EH (cell line): ENCODE measurements around the gene SIM2.

ENCODE experiments used
- DNase-seq: peaks from one replicate; pipeline ENCODE4 v3.0.0-alpha.2; 2015; ENCODE audit warnings: low read depth

The SIM2 gene

DNA sequence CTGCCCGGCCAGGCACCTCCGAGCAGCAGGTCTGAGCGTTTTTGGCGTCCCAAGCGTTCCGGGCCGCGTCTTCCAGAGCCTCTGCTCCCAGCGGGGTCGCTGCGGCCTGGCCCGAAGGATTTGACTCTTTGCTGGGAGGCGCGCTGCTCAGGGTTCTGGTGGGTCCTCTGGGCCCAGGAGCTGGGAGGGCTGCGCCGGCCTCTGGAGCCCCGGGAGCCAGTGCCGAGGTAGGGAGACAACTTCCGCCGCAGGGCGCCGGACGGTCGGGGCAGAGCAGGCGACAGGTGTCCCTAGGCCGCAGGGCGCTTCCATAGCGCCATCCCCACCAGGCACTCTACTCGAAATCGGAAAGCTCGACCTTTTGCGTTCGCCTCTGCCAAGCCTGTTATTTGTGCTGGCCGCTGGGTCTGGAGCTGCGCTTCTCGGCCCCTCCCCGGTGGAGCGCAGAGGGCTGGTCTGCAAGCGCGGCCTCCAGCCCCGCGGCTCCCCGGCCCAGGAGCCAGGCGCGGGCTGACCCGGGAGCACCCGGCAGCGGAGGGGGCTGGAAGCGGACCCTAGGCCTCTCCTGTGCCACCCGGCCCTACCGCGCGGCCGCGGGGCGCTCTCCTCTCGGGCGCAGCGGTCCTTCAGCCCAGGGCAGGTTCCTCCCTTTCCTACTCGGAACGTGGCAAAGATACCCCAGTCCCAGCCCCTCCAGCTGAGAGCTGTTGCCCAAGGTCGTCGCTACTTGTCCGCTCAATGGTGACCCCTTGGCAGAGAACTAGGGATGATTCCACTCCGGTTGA lies 2.2 kb downstream of the SIM2 start:
- no peak for DNase-seq

DNA sequence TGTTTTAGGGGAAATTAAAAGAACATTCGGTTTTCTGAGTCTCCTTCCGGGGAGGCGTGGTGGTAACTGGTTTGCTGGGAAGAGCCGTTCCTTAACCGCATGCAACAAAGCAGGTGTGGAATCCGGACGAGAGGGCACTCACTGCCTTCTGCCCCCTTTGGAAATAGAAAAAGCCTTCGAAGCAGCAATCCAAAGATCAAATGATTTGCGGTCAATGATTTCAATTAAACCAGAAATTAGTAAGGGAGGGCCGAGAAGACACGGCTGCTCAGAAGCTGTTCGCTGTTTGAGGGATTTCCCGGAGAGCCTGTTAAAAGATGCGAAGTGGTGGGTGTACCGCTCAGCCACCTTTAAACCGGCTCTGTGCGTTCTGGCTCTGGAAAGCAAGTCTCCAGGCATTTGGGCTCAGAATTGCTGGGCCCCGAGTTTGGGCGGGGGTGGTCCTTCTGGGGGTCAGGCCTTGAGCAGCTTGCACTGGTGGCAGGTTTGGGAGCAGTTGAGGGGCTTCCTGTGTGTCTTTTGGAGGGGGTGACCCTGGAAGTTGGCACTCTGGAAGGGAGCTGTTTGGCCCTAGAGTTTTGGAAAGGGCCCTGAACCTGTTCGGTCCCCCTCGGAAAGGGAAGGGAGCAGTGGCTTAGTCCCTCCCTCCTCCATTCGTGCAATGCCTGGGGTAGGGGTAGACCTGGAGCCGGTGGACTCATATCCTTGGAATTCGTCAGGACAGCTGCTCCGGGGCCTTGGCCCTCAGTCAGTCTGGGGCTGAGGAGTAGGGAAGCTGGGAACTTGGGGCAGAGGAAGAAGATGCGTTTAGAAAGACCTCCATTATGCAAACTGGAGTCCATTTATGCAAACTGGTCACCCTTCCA lies 3.1 kb downstream of the SIM2 start:
- no peak for DNase-seq

DNA sequence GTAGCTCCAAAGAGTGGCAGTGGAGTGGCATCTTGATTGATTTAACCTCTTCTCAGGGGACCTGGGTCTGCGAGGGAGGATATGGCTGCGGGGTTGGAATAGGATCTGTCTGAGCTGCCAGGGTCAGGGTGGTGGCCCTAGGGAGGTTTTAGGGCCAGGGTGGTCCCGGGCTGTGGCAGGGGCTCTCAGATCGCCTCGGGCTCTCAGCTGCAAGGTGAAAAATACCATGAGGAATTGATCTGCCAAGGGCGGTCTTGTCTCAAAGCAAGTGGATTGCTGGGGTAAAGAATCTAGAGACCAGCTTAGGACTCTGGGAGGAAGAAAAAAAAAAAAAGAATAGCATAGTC lies 3.7 kb downstream of the SIM2 start:
- no peak for DNase-seq

DNA sequence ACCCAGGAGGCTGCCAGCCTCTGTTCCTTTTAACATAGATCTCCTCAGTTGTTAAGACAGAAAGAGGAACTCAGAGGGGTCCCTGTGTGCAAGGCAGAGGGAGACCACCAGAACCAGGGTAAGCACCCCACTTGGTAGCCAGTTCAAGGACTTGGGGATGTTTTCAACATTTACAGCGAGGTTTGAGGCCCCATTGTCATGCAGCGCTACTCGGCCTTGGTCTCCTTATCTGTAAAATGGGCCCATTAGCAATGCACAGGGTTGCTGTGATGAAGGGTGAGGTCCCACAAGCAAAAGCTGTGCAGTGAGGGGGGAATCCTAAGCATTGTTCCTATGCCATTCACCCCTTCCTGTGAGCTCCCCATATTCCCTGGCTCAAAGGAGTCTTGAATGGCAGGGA lies 4.2 kb downstream of the SIM2 start:
- DNase-seq = no peak

DNA sequence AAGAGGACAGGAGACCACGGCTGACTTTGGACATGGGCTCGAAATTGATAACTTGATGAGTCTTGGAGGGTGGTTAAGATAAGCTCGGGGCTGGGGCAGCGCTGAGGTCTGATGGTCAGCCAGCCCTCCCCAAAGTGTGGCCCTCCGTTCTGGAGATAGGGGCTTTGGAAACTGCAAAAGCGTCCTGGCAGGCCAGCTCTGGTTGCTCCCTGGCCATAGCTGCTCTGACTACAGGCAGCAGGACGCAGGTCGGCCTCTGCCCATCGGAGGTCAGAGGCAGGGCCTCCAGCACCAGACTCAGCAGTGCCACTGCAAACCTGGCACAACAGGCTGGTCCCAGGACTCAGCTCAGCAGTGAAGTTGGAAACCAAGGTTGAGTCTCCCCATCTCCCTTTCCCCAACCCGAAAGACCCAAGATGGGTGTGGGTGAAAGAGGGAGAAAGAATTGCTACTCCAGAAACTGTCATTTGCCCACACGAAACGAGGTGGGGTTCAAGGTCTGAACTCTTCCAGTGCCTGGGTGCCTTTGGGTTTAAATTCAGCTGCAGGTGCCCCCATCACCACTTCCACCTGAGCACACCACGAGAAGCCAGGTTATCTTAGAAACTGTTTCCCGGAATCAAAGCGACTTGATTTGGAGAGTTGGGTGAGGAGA lies 4.8 kb downstream of the SIM2 start:
- no peak for DNase-seq

DNA sequence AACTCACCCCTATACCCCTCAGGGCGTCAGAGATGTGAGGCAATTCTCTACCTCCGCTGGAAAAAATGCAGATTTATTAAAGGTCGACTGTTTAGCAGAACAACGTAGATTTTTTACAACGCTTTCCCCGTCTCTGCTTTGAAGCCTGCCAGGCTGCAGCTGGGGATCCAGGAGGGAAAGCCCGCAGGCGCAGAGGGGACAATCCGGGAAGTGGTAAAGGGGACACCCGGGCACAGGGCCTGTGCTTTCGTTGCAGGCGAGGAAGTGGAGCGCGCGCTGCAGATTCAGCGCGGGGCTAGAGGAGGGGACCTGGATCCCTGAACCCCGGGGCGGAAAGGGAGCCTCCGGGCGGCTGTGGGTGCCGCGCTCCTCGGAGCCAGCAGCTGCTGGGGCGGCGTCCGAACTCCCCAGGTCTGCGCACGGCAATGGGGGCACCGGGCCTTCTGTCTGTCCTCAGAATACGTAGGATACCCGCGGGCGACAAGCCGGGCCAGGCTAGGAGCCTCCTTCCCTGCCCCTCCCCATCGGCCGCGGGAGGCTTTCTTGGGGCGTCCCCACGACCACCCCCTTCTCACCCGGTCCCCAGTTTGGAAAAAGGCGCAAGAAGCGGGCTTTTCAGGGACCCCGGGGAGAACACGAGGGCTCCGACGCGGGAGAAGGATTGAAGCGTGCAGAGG lies 5.5 kb downstream of the SIM2 start:
- DNase-seq = no peak

DNA sequence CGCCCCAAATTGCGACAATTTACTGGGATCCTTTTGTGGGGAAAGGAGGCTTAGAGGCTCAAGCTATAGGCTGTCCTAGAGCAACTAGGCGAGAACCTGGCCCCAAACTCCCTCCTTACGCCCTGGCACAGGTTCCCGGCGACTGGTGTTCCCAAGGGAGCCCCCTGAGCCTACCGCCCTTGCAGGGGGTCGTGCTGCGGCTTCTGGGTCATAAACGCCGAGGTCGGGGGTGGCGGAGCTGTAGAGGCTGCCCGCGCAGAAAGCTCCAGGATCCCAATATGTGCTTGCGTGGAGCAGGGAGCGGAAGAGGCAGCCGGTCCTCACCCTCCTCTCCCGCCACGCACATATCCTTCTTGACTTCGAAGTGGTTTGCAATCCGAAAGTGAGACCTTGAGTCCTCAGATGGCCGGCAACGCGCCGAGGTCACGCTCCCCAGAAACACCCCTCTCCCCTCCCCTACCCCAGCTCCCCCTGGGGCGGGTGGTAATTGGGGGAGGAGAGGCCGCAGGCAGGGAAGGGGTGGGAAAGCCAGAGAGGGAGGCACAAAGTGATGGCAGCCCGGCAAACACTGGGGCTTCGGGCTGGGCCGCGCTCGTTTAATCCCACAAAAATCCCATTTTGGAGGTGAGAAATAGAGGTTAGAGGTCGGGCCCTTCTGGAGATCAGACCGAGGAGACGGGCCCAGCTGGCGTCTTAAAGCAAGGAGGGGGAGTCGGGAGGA lies 6.2 kb downstream of the SIM2 start:
- no peak for DNase-seq

DNA sequence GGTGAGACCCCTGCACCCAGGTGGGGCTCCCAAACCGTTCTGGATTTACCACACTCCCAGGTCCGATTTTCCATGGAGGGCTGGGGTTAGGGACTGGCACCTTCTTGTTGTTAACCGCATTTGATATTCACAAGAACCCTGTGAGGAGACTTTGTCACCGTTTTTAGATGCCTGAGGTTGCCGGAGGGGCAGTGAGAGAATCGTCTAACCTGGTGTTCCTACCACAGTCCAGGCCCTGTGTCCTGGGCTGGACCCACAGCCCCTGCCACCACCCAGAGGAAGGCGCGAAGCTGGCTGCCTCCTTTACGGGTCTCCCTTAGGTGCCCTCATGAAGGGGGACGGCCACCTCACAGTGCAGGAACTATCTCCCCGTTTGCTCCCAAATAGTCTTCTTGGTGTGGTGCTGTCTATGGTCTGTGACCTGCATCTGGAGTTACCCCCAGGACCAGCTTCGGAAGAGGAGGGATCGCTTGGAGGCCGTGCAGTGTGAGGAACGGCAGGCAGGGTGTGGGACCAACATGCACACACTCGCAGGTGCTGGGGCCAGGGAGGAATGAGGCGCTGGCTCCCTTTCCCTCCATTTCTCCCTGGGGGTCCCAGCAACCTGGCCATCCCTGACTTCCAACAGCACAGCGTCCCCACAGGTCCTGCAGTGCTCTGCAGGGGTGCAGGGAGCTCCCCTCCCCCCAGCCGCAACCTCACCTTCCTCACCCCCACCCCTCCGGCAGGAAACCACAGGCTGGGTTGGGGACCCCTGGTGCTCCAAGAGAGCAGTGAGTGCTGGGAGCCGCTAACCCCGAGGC lies 7.0 kb downstream of the SIM2 start:
- DNase-seq = no peak

DNA sequence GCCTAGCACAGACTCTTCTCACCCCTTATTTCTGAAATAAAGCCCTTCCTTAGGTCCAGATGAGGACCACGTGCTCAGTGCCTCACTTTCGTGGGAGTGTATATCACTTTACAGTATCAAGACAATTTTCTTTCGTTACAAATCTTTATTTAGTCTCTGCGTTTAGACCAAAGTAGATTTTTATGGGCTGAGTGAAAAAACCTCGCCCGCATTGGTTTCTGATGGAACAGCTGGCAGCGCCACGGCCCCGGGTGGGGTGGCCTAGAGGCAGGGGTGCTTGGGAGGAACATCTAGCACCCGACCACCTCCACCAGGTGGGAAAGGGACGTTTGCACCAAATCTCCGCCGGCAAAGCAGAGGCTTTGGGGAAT lies 7.6 kb downstream of the SIM2 start:
- no peak for DNase-seq

DNA sequence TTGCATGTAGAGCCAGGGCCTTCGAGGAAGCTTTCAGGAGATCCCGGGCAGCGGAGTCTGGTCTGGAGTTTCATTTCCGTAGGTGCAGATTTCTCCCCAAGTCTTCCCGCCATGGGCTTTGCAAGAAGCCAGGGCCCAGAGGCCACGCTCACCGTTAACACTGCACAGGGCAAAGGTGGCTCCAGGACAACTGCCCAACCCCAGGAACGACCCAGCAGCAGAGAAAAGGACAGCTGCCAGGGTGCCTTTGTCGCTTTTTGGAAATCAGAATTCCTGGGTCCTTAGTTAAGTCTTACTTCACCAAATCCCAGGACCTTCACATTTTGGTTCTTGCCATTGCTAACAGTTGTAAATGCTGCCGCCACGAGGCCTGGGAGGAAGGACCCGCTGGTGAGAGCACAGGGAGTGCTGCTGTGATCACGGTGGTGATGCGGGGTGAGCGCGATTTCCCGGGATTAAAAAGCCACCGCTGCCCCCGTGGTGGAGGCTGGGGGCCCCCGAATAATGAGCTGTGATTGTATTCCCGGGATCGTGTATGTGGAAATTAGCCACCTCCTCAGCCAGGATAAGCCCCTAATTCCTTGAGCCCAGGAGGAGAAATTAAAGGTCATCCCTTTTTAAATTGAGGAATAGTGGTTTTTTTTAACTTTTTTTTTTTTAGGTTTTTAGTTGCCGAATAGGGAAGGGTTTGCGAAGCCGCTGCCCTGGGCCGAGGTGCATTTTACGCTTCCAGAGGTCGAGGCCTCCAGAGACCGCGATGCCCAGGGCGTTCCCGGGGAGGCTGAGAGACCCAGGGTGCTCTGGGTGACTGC lies 8.2 kb downstream of the SIM2 start:
- DNase-seq = peak; percentile 36

DNA sequence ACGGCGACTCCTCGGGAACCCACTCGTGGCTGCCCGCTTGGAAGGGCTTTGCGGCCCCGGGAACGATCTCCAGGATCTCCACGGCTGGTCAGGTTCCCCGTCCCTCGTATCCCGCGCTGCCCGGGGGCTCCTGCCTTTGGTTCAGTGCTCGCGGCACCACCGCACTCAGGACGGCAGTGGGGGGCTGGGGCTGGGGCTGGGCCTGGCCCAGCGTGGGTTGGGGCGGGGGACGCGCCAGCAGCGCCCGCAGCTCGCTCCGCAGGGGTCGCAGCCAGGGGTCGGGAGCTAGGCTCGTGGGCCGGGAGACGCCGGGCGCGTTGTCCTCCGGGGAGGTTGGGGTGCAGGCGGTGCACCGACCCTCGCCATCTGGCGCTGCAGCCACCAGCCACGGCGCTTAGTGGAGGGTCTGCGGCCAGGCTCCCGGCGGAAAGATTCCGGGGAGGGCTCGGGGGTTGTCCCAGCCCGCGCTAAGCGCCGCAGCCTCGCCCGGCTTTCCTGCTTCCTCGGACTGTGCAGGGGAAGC lies 8.9 kb downstream of the SIM2 start:
- no peak for DNase-seq

DNA sequence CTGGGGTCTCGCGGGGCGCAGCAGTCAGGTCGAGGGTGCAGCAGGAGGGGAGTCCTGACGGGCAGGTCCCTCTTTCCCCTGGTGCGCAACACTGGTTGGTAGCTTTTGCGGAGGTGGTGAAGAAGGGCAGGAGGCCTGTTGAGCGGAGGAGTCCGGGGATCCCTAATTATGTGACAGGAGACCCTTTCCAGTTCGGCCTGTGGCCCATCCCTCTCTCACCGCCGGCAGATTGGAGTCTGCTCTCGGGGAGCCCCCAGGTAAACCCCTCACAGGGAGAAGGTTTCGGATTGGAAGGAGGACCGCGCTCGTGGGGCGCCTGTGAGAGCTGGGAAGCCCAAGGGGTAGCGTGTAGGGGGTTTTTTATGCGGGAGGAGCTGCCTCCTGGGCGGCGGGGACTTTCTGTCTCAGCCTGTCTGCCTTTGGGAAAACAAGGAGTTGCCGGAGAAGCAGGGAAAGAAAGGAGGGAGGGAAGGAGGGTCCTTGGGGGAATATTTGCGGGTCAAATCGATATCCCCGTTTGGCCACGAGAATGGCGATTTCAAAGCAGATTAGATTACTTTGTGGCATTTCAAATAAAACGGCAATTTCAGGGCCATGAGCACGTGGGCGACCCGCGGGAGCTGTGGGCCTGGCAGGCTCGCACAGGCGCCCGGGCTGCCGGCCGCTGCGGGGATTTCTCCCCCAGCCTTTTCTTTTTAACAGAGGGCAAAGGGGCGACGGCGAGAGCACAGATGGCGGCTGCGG lies 9.5 kb downstream of the SIM2 start:
- no peak for DNase-seq

DNA sequence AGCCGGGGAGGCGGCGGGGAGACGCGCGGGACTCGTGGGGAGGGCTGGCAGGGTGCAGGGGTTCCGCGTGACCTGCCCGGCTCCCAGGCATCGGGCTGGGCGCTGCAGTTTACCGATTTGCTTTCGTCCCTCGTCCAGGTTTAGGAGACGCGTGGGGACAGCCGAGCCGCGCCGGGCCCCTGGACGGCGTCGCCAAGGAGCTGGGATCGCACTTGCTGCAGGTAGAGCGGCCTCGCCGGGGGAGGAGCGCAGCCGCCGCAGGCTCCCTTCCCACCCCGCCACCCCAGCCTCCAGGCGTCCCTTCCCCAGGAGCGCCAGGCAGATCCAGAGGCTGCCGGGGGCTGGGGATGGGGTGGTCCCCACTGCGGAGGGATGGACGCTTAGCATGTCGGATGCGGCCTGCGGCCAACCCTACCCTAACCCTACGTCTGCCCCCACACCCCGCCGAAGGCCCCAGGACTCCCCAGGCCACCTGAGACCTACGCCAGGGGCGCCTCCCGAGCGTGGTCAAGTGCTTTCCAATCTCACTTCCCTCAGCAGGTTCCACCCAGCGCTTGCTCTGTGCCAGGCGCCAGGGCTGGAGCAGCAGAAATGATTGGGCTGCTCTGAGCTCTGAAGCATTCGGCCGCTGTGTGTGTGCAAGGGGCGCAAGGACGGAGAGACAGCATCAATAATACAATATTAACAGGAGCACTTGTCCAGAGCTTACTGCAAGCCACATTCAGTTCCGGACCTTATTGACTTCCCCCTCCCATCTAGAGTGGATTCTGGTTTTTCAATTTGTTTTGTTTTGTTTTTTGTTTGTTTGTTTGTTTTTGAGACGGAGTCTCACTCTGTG lies 10.3 kb downstream of the SIM2 start:
- no peak for DNase-seq

DNA sequence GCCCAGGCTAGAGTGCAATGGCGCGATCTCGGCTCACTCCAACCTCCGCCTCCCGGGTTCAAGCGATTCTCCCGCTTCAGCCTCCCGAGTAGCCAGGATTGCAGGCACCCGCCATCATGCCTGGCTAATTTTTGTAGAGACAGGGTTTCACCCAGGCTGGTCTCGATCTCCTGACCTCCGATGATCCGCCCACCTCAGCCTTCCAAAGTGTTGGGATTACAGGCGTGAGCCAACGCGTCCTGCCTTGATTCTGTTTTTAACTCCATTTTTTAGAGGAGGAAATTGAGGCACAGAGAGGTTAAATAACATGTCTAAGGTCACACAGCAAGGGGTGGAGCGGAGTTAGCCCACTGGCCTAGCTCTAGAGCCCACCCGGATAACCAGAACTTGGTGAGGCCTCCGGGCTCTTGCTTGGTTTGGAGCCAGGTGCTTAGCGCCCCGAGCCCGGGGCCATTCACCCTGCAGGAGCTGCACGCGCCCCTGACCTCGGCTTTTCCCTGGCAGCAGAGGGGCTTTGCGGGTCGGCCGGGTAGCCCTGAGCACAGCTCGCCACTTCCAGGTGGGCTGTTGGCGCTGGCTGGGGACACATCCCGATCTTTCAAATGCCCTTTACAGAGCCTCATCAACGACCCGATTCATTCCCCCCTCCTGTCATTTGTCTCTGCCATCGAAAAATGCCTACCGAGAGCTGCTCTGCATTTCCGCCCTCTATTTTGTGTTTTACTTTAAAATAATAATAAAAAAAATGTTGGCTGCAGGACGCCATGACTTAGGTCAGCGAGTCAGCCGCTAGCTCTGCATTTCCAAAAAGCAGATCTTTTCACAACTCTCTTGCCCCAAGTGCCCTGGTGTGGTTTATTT lies 11.2 kb downstream of the SIM2 start:
- DNase-seq = no peak

DNA sequence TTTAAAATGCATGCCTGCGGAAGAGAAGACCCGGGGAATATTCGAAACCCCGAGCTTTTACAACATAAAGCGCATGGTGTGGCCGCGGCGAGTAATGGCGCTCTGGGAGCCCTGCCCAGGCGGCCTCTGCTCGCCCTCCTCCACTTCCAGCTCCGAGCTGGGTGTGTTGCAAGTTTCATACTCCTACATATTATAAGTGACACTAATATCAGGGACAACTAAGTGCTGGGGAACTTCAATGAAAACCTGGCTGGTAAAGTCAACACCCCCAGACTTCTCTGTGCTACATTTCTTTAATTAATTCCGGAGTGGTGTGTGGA lies 11.8 kb downstream of the SIM2 start:
- no peak for DNase-seq

DNA sequence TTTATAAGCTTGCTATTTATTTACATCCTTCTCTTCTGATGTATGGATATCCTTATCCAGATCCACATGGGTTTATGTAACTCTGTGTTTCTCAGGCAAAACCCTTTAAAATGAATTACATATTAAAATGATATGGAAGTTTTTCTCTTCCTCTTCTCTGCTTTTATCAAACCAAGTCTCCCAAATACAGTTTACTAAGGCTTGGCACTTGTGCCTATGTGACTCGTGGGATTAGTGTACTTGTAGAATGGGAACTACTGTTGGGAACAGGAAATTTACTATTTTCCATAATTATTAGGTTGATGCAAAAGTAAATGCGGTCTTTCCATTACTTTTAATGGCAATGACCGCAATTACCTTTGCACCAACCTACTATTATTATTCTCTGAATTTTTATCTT lies 14.8 kb downstream of the SIM2 start:
- no peak for DNase-seq

DNA sequence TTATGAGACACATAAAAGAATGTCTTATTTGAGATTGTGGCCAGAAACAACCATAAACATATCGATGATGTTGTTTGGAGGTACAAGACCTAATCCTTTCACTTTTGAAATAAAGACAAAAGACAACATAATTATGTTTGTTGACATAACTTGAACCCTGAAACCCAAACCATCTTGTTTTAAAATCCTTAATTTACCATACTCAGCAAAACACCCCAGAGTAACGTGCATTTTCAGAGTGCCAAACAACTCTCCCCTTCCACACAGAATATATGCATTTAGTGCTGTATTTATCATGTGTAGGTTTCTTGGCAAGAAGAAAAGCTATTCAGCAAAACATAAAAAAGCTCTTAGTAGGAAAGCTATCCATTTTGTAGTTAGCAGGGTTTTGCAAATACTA lies 17.5 kb downstream of the SIM2 start:
- DNase-seq = no peak
